SK-N-SH (cell line): ENCODE measurements around the gene GPC5.

Source experiments
- FOSL2 ChIP-seq: IDR thresholded peaks from 2 replicates; pipeline ENCODE4 v1.4.0; 2012; ENCODE audit warnings: low read depth, mild to moderate bottlenecking, moderate library complexity, borderline replicate concordance
- GABPA ChIP-seq: IDR thresholded peaks from 2 replicates; pipeline ENCODE4 v1.4.0; 2012; ENCODE audit warnings: low read depth, mild to moderate bottlenecking
- JUND ChIP-seq: IDR thresholded peaks from 2 replicates; pipeline ENCODE4 v1.4.0; 2012
- MEF2A ChIP-seq: IDR thresholded peaks from 2 replicates; pipeline ENCODE4 v1.4.0; 2012; ENCODE audit warnings: low read depth, borderline replicate concordance
- MXI1 ChIP-seq: IDR thresholded peaks from 2 replicates; pipeline ENCODE4 v1.6.1; 2012; ENCODE audit warnings: mild to moderate bottlenecking, low read depth, low read length, improper control_type of control experiment
- POLR2AphosphoS5 ChIP-seq: IDR thresholded peaks from 2 replicates; pipeline ENCODE4 v1.6.1; 2012; ENCODE audit warnings: low read depth, low read length
- RCOR1 ChIP-seq: fragments of 150-350 bp; IDR thresholded peaks from 2 replicates; pipeline ENCODE4 v1.6.1; 2017; ENCODE audit warnings: antibody characterized with exemption, low read length
- SIN3A ChIP-seq: IDR thresholded peaks from 2 replicates; pipeline ENCODE4 v1.6.1; 2012; ENCODE audit warnings: low read depth, mild to moderate bottlenecking, low read length, moderate library complexity, borderline replicate concordance
- TAF1 ChIP-seq: IDR thresholded peaks from 2 replicates; pipeline ENCODE4 v1.6.1; 2012; ENCODE audit warnings: low read depth, mild to moderate bottlenecking, low read length, moderate library complexity, borderline replicate concordance
- TF ChIP-seq, protein P1 (sequence below): fragments of 200-600 bp; sonication (generic); IDR thresholded peaks from 2 replicates; pipeline ENCODE4 v1.6.1; 2017; ENCODE audit warnings: antibody characterized with exemption, mild to moderate bottlenecking, moderate library complexity
- TF ChIP-seq, protein P2 (sequence below): IDR thresholded peaks from 2 replicates; pipeline ENCODE4 v1.4.0; 2012; ENCODE audit warnings: low read depth

DNA sequence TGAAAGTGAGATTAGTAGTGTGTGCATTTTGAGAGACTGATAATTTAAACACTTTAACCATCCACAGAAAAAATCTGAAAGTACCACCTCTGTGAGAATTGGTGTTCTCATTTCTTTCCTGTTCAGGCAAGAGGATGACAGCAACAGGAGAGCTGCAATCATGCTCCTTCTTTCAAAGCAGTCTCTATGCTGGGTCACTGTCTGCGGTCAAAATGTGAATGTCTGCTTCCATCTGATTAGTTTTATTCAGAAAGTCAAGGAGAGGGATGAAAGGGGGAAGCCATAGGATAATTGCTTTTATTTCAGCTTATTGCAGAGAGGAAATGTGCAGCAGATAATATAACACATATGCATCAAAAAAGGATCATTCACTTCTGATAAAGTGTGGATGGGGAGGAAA lies 1514.2 kb downstream of the GPC5 start:
- TF ChIP-seq, protein P1, sequence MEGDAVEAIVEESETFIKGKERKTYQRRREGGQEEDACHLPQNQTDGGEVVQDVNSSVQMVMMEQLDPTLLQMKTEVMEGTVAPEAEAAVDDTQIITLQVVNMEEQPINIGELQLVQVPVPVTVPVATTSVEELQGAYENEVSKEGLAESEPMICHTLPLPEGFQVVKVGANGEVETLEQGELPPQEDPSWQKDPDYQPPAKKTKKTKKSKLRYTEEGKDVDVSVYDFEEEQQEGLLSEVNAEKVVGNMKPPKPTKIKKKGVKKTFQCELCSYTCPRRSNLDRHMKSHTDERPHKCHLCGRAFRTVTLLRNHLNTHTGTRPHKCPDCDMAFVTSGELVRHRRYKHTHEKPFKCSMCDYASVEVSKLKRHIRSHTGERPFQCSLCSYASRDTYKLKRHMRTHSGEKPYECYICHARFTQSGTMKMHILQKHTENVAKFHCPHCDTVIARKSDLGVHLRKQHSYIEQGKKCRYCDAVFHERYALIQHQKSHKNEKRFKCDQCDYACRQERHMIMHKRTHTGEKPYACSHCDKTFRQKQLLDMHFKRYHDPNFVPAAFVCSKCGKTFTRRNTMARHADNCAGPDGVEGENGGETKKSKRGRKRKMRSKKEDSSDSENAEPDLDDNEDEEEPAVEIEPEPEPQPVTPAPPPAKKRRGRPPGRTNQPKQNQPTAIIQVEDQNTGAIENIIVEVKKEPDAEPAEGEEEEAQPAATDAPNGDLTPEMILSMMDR: no peak
- TF ChIP-seq GABPA (no peak), TAF1 (no peak), POLR2AphosphoS5 (no peak), SIN3A (no peak), MXI1 (no peak), RCOR1 (no peak), JUND (no peak), MEF2A (no peak), FOSL2 (no peak)
- TF ChIP-seq, protein P2, sequence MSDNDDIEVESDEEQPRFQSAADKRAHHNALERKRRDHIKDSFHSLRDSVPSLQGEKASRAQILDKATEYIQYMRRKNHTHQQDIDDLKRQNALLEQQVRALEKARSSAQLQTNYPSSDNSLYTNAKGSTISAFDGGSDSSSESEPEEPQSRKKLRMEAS: no peak
